HG02938 (cell line): ENCODE results near the gene CORIN.

Experiments used
- ATAC-seq: cut with Tn5 transposase; IDR thresholded peaks from one replicate; pipeline ENCODE4 v1.9.1; 2021; ENCODE audit warnings: mild to moderate bottlenecking, moderate library complexity; ENCODE audit not compliant: unreplicated experiment

Gene CORIN

DNA sequence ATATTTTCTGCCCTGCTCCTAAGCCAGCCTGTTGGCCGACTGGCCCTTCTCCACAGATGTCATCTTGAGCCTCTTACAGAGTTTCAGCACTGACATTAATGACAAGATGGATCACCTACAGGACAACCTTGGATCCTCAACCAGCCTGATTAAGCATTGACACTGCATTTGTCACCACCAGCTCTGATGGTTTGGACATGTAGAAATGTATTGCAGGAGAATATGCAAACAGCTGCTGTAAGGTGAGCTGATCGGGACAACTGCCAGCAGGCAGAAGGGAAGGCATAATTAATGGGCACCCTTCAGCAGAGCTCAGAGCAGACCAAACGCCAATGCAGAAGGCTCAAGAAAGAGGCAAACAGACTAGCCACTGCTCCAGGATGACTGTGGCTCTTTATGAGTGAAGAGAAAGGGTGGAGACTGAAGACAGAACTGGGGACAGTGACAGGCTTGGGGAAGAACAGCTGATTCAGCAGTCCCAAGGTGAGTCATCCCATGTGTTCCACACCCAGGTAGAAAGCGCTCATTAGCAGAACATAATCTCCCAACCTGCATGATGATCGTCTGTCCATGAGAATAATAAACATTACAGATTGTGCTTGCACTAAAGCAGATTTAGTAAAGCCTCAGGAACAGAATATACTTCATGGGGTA is 6.7 kb downstream of the CORIN start:
- no peak for ATAC-seq

DNA sequence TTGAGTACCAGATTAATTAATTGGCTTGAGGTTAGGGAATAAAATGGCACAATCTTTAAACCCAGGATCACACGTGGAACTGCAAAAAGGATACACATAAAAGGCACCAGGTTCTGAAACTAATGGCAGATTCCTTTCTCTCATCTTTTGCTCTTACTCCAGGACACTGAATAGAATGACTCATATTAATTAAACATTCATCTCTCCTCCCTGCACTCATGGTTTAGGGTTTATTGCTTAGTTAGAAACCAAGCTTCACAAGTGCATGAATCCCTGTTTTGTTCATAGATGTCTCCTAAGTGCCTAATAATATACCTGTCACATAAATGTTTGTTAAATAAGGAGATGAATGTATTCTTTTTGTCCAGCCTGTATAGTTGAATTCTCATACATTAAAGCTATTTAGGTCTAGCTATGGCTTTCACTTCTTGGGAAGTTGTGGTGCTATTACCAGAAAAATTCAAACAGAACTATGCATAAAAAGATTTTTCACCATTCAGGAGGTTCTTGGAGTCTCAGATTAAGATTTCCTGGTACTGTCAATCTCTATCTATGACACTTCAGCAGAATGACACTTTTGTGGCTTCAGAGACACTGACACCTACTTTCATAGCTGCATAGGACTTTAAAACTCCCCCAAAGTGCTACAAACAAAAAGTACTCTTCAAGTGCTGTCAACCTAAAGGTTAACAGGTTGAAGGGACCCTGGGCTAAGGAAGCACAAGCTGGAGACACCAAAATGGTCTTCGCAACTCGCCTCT is 7.4 kb downstream of the CORIN start:
- ATAC-seq, result no peak

DNA sequence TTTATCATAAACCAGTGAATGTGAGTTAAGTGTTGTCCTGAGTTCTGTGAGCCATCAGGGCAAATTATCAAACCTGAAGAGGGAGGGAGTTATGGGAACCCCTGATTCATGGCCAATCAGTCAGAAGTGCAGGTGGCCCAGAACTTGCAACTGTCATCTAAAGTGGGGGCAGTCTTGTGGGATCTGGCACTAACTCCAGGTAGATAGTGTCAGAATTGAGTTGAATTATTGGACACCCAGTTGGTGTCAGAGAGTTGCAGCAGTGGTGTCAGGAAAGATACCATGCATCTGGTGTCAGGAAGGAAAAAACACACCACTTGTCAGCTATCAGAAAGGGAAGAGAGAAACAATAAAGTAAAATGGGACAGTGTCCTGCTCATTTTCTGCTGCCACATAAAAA is 8.4 kb downstream of the CORIN start:
- ATAC-seq, result no peak

DNA sequence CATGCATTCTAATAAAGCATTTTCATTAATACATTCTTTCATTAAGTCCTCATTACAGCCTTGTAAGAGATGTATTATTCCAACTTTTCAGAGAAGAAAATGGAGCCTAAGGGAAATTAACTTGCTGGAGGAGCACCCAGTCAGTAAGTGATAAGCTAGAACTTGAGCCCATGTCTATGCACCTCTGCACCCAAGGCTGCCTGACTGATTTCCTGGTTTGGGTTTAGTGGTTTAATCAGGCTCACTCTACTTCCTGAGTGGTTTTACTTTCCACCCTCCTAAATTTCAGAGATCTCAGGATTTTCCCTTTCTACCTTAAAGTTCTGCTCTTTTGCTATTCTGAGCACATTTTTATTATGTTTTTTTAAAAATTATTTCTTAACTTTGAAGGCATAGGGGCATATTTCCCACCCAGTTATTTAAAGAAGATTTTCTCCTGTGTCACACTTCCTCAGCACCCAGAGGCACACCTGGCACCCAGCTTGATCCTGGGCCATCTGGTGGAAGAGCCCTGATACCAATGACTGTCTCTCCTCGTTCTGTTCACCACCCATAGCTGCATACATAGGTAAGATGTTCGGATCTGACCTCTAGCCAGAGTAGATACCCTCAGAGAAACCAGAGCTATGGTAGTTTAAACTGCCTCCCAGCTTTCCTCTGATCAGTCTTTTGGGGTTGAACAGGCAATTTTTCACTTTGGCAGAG is 10.4 kb downstream of the CORIN start:
- ATAC-seq, result no peak

DNA sequence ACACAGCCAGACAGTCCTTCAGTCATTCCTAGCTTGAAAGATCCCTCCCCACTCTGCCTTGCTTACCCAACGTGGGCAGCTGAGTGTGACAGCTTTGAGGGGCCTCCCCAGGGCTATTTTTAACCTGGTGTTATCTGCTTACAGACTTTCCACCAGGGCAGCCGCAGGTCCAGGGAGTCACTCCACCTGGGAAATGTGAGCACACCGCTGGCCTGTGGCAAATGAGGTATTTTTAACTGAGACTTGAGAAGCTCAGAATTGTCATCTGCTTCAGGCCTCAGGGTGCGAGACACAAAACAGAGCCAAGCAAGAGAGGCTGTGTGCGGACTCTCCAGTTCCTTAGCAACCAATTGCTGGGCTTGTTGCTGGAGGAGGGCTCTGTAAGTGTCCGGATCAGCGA is 13.0 kb downstream of the CORIN start:
- no peak for ATAC-seq

DNA sequence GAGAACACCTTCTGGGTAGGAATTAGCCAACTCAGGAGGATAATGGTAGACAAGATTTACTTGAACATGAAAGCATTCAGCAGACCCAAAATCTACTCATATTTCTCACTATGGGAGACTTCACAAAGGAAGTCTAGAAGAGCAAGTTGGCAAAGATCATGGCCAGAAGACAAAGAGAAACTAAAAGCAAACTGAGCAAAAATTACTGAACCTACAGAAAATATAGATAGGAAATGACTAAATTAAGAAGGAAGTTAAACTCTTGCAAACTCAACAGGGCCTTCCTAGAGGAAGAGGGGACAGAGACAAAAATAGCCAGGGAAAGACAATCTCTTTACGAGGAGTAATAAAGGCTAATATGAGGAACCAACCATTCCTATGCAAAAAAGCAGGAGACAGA is 18.7 kb downstream of the CORIN start:
- no peak for ATAC-seq

DNA sequence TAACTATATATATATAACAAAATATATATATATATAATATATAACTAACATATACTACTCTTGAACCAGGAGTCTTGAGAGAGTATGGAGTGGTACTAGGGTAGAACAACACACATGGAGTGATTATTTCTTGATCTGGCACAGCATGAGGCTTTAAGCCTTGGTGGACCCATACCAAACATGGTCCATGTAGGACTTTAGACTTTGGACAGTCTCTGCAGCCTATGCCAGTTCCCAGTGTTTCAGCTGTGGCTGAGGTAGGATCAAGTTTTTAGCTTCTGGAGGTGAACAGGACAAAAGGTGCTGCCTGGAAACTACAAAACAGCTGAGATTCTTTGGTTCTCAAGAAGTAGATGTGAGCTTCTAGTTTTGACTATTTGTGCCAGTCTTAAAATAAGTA is 20.6 kb downstream of the CORIN start:
- ATAC-seq, result no peak

DNA sequence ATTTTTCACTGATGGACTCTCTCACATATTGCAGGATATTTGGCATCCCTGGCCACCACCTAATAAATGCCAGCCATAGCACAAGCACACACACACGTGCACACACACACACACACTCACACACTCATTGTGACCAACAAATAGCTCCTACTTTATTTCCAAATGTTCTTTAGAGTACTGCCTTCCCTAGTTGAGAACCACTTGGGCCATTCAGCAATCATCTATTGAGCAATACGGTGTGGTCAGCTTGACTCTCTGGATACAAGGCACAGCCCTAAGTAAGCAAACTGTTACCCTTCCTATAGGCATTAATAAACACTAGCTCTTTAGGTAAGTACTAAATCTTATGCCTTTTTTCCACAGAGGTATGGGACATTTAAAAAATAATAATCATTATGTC is 21.1 kb downstream of the CORIN start:
- ATAC-seq, result no peak

DNA sequence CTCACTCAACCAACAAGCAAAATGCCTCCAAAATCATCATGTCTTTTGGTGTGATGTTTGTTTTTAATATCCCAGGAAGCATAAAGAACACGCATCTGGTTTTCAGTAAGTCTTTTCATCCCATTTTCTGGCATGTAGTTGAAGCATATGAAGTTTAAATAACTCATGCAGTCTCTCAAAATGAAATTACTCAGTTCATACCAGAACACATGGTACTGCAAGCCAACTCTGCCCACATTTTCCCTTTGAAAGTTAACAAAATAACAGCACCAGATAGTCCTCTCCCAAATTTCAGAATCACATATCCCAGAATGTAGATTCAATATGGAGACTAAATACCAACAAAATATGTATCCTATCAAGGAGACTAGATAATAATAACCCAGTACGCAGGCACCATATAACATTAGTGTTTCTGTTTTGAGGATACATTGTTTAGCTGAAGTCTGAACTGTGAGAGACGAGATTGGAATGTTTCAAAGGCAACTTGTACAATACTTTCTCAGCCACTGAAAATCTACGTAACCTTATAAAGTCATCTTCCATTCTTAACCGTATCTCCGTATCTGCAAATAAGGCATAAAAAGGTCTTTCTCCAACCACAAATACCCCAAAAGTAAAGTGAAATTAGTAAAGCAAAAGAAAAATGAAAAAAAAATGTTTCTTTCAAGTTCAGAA is 23.1 kb downstream of the CORIN start:
- ATAC-seq, result no peak

DNA sequence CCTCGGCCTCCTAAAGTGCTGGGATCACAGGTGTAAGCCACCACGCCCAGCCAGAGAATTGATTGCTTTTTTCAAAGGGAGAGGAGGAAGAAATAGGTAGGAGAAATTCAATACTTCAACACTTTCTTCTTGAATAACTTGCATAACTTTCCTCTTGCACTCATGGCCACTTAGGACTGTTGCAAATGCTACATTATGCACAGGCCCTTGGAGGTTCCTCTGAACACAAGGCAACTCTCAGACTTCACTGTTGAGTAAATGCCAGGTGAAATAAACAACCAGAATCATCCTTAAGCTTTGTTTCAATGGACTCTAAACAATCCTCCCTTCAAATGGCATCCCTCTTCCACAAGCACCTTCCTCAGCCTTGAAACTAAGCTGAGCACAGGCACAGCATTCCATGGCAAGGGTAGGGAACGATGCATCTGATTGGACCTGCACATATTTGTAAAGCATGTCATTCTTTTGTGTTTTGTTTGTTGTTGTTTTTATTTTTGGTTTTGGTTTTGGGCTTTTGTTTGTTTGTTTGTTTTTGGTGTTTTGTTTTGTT is 28.1 kb downstream of the CORIN start:
- no peak for ATAC-seq

DNA sequence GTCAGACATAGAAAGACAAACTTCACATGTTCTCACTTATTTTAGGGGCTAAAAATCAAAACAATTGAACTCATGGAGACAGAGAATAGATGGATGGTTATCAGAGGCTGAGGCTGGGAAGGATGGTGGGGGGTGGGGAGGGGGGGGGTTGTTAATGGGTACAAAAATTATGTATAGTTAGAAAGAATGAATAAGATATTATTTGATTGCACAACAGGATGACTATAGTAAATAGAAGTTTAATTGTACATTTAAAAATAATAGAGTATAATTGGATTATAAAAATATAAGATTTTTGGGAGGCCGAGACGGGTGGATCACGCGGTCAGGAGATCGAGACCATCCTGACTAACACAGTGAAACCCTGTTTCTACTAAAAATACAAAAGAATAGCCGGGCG is 33.3 kb downstream of the CORIN start:
- ATAC-seq, result no peak

DNA sequence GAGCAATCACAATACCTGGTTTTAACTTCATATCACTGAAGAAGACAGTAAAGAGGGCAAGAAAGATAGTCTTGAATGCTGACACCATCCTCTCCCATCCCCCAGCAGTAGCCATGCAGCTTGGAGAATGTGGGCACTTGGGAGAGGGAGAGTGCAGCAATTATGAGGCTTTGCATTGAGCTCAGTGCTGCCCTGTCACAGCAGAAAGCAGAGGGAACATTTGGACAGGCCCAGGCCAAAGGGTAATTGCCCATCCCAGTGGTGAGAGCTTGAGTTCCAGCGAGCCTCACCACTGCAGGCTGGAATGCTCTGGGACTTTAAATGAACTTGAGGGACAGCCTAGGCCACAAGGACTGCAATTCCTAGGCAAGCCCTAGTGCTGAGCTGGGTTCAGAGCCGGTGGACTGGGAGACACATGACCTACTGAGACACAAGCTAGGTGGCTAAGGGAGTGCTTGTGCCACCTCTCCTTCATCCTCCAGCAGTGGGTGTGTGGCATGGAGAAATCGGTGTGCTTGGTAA is 36.3 kb downstream of the CORIN start:
- ATAC-seq, result no peak

DNA sequence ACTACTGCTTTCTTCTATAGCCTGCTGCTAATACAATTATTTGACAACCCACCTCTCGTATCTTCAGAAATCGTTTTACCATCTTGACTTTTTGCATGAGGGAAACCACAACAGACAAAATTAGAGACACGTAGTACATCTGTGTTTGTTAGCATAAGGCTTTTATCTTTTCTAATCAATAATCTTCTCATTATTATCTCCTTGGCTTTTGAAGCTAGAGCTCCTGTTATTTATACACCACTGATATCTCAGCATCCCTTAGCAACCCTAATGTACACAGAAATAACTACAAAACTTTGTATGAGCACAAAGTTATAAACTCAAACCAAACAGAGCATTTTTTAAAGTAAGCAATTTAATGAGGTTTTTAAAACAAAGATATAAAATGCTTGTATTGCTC is 39.7 kb downstream of the CORIN start:
- no peak for ATAC-seq

DNA sequence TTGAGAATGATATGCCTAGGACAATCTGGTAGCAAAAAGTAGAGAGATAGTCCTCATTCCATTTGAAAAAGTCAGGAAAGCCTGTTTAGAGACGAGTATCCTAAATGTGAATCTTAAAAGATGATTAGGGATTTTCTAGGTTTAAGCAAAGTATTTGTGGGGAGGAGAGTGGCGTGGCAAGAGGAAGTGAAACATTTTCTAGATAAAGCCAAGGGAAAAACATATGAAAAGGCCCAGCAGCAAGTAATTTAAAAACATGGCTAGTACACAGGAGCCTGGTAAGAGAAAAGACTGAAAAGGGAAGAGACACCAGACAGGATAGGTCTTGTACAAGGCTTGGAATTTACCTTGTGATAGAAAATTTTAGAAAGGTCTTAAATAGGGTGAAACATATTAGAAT is 45.9 kb downstream of the CORIN start:
- ATAC-seq, result no peak

DNA sequence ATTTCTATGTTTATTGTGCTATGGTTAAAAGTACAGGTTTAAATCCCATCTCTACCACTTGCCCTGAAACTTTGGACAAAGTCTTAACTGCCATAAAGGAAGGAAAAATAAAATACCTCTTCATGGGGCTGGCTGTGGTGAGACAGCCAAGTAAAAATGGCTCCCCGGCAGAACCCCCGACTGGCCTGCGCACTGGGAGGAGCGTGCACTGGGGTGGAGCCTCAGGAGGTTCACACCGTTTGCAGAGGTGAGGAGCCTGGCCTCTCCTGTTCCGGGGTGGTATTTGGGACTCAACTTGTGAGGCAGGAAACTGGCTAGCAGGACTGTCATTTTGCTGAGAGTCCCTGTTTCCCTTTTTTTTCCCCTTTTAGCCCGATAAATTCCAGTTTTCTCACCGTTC is 47.8 kb downstream of the CORIN start:
- ATAC-seq, result no peak

DNA sequence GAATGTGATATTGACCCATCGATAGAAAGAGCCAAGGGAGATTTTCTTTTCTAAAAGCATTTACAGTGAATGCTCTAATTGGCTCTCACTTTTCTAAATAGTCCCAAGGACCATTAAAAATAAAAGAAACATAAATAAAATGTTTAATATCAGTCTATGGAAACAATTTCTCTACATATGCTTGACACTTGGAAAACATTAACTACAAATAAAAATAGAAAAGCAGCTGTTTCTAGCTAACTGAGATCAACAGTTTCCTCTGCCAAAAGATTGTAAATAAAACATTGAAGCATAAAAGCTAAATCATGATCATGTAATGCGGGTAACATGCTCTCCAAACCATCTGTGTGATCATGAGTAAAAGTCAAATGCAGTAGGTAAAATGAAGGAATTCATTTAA is 49.7 kb downstream of the CORIN start:
- no peak for ATAC-seq

DNA sequence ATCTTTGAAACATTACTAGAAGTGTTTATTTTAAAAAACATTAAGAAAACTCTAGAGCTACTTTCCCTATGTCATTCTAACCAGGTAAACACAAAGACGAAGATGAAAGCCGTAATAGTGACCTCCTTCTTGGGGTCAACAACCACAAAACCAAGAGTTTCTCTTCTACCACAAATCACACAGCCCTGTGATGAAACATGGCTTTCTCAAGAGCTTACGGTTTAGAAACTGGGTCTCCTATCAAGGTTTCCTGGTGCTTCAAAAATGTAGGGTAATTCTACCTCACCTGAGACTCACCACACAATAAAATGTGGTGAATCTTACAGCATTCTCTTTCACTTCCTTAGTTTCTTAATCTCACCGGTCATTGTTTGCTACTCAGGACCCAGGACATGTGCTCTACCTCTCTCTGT is 50.9 kb downstream of the CORIN start:
- ATAC-seq, result peak; percentile 95

DNA sequence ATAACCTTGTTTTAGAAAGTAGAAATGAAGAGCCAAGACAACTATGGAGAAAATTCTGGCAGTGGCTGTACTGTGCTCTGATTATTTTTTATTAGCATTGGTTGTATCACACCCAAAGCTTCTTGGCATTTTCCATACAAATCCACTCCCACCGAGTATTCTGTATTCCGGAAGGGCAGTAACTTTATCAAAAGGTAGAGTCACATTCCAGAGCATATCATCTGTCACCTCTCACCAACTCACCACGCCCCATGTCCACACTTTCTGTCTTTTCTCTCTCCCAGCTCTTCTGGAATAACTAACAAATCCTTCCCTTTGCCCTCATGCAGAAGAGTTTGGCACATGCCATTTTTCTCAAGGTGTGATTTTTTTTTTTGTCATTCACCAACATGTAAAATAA is 52.7 kb downstream of the CORIN start:
- ATAC-seq, result no peak

DNA sequence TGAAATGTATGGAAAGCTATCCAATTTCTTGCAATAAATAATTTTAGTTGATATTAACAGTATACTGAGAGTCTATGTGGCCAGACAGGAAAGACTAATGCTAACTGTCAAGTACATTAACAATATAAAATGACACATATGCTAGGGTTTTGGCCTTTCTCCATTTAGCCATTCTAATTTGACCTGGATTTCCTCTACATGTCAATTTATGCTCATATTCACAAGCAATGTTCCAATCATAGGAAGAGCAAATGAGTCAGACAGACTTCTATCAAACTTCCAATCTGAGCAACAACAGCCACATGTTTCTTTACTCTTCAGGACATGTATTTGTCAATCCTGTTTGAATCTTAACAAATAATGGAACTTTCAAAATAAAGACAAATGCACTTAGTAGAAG is 53.6 kb downstream of the CORIN start:
- ATAC-seq, result no peak

DNA sequence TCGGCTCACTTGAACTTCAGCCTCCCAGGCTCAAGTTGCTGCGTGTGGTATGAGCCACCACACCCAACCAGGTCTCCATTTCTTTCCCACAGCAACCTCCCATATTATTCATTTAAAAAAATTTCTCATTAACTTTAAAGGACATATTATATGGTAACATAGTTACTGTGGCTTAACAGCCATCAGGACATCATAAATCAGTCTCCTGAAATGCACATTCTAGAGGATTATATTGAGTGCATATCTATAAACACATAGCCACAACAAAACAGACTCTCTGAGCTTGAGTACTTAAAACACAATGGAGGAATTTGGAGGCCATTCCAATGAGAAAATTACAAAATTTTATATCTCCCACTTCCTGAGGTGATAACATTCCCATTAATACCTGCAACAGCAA is 61.5 kb downstream of the CORIN start:
- no peak for ATAC-seq

DNA sequence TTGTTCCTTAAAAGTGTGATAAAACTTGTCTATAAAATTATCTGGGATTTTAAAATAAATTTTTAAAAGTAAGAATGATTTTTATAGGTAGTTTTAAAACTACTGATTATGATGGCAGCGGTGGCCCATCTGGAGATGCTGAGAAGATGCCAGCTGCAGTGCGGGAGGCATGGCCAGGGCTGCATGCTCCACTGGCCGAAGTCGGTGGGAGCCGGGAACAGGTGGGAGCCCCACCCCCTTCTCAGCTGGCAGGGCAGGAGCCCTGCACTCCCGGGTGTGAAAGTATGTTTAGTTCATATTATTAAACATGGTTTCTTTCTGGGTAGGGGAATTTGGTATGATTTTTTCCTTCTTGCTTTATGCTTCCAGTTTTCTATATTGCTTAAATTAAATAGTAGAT is 63.8 kb downstream of the CORIN start:
- ATAC-seq, result no peak
